ENCODE data around the gene IER3IP1. TPM values are rescaled to one million over a fixed set of nuclear protein-coding genes. Genes with fewer than 3 reads are reported as not detected.

IER3IP1 gene
- total RNA-seq, 1 donor: 24.8 TPM

GRCh38 chr18:47151439-47151838, 24.7 kb downstream of the IER3IP1 start:
- no peak for TF ChIP-seq CTCF (IDR thresholded peaks at IDR 0.05; ENCODE audit: insufficient read depth, low read length)
- peak overlapping the region; percentile 92 for H3K4me3 ChIP-seq (ENCODE audit: low read depth, low read length)
- DNase-seq (ENCODE audit: low read depth): peak; percentile 3

GRCh38 chr18:47150824-47151366, 25.3 kb downstream of the IER3IP1 start:
- H3K4me3 ChIP-seq (ENCODE audit: low read depth, low read length): peak overlapping the region; percentile 92
- TF ChIP-seq CTCF (IDR thresholded peaks at IDR 0.05; ENCODE audit: insufficient read depth, low read length): no peak
- no peak for DNase-seq (ENCODE audit: low read depth)

GRCh38 chr18:47150029-47150823, 25.9 kb downstream of the IER3IP1 start, which contains the start of gene HDHD2:
Gene HDHD2, minus strand, starts transcription at chr18:47150500. Its CDS starts 14,061 bp downstream, at chr18:47136439.
- DNase-seq (ENCODE audit: low read depth): peak; percentile 72
- peak within 1 kb of the TSS; percentile 92 for H3K4me3 ChIP-seq (ENCODE audit: low read depth, low read length)
- no peak for TF ChIP-seq CTCF (IDR thresholded peaks at IDR 0.05; ENCODE audit: insufficient read depth, low read length)

GRCh38 chr18:47149457-47150028, 26.6 kb downstream of the IER3IP1 start:
- no peak for DNase-seq (ENCODE audit: low read depth)

GRCh38 chr18:47146206-47146605, 30.0 kb downstream of the IER3IP1 start:
- H3K4me3 ChIP-seq (ENCODE audit: low read depth, low read length): no peak overlapping the region
- no peak for DNase-seq (ENCODE audit: low read depth)
- no peak for TF ChIP-seq CTCF (IDR thresholded peaks at IDR 0.05; ENCODE audit: insufficient read depth, low read length)

More at GRCh38 chr18:47149457-47150028, 26.6 kb downstream of the IER3IP1 start:
- no peak for TF ChIP-seq CTCF (IDR thresholded peaks at IDR 0.05; ENCODE audit: insufficient read depth, low read length)
- H3K4me3 ChIP-seq (ENCODE audit: low read depth, low read length): peak overlapping the region; percentile 92

GRCh38 chr18:47143899-47144485, 32.2 kb downstream of the IER3IP1 start:
- H3K4me3 ChIP-seq (ENCODE audit: low read depth, low read length): no peak overlapping the region
- no peak for TF ChIP-seq CTCF (IDR thresholded peaks at IDR 0.05; ENCODE audit: insufficient read depth, low read length)
- no peak for DNase-seq (ENCODE audit: low read depth)
